Astrocyte of the hippocampus (primary cell): ENCODE results near the gene ACOXL.

Source experiments
- DNase-seq: peaks from one replicate; pipeline ENCODE4 v3.0.0; 2011; ENCODE audit warnings: low read depth, low spot score

Gene ACOXL

DNA sequence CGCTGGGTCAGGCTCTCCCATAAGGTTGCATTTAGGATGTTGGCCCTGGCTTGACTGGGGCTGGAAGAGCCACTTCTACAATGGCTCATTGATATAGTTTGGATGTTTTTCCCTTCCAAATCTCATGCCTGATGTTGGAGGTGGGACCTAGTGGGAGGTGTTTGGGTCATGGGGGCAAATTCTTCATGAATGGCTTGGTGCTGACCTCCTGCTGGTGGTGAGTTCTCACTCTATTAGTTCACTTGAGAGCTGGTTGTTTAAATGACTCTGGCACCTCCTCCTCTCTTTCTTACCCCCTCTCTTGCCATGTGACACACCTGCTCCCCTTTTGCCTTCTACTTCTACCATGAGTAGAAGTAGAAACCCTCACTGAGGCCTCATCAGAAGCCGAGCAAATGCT, 20.5 kb downstream of the ACOXL start:
- no peak for DNase-seq

DNA sequence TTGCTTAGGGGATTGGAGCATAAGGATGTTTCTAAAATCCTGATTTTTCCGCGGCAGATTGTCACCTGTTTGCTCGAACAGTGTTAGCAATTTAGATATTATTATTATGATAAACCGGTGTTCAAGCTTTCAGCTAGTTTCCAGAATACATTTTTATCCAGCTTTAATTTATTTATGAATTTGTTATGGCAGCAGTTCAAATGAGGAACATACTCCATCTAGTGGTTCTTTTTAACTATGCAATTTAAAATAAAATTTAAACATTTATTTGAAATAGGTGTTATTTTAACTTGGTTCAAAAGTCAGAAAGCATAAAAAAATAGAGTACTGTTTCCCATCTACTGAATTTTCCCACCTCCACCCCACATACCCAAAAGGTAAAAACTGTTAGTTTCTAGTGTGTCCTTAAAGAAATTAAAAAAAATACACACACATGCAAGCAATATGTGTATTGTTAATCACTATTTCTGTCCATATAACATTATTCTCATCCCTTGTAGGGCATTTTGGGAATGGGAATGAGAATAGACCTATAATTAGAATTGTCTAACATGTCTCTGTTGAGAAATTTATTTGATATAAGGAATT, 23.2 kb downstream of the ACOXL start:
- no peak for DNase-seq

- DNase-seq, result no peak
These were observed 27.0 kb downstream of the ACOXL start for GRCh38 chr2:110759411-110759810.

DNA sequence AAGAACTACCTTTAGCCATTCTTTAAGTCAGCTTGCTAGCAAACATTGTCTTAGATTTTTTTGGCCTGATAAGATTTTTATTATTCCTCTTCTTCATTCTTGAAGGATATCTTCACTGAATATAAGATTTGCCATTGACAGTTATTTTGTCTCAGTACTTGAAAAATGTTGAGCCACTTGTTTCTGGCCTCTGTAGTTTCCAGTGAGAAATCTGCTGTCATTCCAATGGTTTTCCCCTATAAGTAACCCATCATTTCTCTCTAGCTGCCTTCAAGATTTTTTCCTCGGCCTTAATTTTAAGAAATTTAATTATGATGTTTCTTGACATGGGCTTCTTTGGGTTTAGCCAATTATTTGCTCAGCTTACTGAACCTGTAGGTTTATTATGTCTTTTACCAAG, 32.6 kb downstream of the ACOXL start:
- no peak for DNase-seq

- DNase-seq, result no peak
These were observed 33.9 kb downstream of the ACOXL start for GRCh38 chr2:110766291-110766690.

DNA sequence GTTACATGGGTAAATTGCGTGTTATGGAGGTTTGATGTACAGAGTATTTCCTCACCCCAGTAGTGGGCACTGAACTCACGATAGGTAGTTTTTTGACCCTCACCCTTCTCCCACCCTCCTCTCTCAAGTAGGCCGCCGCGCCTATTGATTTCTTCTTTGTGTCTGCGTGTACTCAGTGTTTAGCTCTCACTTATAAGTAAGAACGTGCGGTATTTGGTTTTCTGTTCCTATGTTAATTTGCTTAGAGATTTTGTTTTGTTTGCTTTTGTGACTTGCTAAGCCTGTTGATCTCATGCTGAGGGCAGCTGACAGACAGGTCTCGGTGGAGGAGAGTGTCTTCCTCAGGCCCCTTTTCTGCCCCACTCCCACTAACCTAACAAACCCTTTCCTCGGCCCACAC, 36.2 kb downstream of the ACOXL start:
- DNase-seq, result no peak

DNA sequence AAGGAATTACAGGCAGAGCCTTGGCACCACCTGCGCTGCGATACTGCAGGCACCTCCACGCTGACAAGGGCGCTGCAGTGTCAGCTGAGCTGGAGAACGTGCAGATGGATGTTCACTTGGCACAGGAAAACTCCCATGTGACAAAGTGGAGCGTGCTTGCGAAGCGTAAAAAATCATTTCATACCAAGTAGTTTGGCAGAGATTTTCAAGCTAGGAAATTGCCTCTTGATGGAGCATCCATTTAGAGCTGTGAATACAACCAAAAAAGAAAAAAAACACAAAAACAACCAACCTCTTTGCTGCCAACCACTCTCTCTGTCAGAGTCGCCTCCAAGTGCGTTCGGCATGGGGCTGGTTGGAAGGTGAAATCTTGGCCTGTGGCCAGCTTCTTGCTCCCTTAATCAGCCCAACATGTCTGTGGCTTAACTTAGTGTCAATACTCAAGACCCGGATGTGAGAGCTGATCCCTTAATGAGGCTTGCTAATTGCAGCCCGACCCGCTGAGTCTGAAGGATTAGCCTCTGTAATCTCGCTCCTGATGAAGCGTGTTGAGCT, 38.1 kb downstream of the ACOXL start:
- DNase-seq, result peak; percentile 47

- peak; percentile 27 for DNase-seq
These were observed 38.6 kb downstream of the ACOXL start for GRCh38 chr2:110770959-110771431.

DNA sequence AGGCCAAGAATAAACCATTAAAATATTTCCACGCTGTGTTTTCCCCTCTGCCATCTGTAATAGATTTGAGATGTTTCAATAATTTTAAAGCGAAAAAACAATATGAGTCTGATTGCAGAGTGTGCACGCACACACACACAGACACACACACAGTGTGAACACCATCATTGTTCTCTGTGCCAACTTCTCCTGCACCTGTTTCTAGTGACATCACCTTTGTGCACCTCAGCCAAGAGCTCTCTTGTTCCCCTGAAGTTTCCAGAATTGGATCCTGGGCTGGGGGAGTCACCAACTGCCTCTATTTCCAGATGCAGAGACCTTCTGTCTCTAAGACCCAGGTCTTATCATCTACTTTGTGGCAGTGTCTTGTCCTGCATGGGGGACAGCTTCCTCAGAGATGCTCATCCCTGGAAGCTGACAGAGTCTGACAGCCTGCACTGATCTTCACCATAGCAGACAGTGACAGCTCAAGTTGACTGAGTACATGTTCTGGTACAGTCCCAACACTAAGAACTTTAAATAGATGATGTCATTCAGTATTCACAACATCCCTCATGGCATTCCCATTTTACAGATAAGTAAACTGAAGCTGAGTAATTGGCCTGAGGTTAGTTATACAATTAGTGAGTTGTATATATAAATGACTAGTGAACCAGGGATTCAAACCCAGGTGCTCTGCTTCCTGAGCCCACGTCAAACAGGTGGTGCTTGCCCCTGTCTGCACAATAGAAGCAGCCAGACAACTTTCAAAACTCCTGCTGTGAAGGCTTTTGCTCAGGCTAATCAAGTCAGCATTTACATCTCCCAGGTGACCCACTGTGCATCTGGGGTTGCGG, 39.4 kb downstream of the ACOXL start:
- DNase-seq, result no peak

DNA sequence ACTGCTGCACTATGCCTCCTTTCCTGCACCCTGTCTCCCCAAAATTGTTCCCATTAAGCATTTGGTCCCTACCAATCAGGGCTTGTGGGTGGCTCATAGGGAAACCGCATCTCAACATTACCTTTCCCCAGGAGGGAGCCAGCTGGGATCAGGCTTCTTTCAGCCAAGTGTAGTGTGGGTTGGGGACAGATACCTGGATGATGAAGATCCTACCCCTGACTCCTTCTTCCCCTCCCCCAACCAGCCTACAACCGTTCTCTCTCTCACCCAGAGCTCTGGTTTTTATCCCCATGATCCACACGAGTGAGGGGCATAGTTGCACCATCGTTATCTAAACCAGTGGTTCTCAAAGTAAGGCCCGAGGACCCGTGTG, 40.0 kb downstream of the ACOXL start:
- no peak for DNase-seq

- DNase-seq, result peak; percentile 72
These were observed 41.1 kb downstream of the ACOXL start for GRCh38 chr2:110773401-110773921.

- DNase-seq, result no peak
These were observed 42.3 kb downstream of the ACOXL start for GRCh38 chr2:110774701-110775100.

GRCh38 chr2:110777531-110778311, 45.3 kb downstream of the ACOXL start:
- no peak for DNase-seq

DNA sequence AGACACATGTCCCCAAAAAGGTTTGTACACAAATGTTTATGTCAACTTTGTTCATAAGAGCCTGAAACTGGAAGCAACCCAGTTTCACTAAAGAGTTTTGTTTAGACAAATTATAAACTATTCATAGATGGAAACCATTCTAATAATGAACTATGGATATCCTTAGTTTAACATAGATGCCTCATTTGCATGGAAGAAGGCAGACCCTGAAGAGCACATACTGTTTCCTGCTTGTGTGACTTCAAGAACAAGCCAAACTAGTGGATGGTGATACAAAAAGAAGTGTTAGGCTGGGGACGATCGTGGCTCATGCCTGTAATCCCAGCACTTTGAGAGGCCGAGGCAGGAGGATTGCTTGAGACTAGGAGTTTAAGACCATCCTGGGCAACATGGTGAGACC, 48.1 kb downstream of the ACOXL start:
- no peak for DNase-seq

DNA sequence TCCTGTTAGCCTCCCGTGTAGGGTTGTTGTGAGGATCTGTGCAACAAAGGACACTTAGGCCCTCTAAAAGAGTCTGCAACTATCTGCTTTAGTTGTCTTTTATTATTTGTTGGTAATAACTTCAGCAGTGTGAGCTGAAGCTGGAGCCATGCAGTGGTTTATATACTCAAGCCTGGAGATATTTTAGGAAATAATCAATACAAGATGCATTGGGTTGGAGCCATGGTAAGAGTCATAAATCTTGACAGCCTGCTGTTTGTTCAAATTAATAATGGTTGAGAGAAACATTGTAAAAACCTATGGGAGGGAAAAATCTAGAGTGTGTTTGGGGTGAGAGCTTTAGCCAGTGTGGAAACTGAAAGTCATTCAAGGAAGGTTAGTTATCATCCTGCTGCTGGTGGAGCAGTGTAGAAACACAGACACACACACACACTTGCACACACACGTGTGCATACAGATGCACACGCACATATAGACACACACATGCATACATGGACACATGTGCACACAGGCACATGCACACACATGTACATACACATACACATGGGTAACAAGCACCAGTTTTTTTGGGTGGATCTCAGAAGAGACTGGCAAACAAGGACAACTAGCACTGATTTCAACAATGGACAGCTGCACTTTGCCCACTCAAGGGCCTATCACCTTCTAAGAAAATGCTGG, 51.0 kb downstream of the ACOXL start:
- no peak for DNase-seq

GRCh38 chr2:110784047-110784631, 51.8 kb downstream of the ACOXL start:
- DNase-seq, result no peak

GRCh38 chr2:110785439-110785838, 53.1 kb downstream of the ACOXL start:
- DNase-seq, result no peak

DNA sequence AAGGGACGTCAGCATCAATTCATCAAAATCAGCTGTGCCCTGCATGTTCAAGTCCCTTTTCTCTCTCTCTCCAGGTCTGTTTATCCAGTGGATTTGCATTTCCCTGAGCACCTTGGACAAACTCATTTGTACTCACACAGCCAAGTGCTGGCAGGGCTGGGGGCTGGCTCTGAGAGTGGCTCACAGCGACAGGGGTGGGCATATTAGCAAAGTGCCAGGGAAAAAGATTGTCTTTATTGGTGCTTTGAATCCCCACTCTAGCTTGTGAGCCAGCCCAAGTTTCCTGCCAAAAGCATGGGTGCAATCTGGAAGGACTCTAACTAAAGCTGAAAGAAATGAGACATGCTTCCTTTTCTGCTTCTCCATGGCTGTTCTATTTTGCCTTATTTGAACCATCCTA, 56.6 kb downstream of the ACOXL start:
- no peak for DNase-seq

GRCh38 chr2:110789706-110790105, 57.3 kb downstream of the ACOXL start:
- no peak for DNase-seq

GRCh38 chr2:110790907-110791306, 58.5 kb downstream of the ACOXL start:
- DNase-seq, result no peak

GRCh38 chr2:110791435-110791834, 59.1 kb downstream of the ACOXL start:
- DNase-seq, result no peak
